Ishikawa (cell line): ENCODE measurements around the gene OBSCN.

Experiments
- EP300 ChIP-seq: IDR thresholded peaks from 2 replicates; pipeline ENCODE4 v1.6.1; 2012; ENCODE audit warnings: borderline replicate concordance
- RAD21 ChIP-seq: IDR thresholded peaks from 2 replicates; pipeline ENCODE4 v1.6.1; 2012; ENCODE audit warnings: low read depth
- TAF1 ChIP-seq: IDR thresholded peaks from 2 replicates; pipeline ENCODE4 v1.6.1; 2012; ENCODE audit warnings: low read depth, mild to moderate bottlenecking

- no peak for TF ChIP-seq TAF1
- no peak for TF ChIP-seq EP300
- TF ChIP-seq RAD21: no peak
These were observed 158.4 kb downstream of the OBSCN start for GRCh38 chr1:228366062-228366865.
